ENCODE measurements around the gene DNAH9.

DNA sequence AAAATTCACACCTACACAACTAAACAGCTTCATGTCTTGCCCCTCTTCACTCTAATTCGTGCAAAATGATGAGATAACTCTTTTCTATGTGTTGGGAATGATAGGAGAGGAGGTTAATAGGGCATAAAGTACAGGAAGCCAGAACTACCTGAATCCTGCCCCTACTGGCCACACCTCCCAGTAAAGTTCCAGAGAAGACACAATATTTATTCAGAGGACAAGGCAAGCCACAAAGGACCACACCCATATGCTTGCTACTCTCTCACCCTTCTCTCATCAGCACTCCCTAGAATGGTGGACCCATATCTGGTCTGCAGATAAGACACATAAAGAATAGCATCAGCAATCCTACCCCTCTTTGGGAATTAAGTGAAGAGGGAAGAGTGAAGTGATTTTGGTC, 324.4 kb downstream of the DNAH9 start:
- TF ChIP-seq CTCF (IDR thresholded peaks at IDR 0.05) (no peak), POLR2A (IDR thresholded peaks at IDR 0.05) (no peak)

Measured in right lobe of liver (tissue), 4 donors.